Measurements from ENCODE around the gene UPK1A.

DNA sequence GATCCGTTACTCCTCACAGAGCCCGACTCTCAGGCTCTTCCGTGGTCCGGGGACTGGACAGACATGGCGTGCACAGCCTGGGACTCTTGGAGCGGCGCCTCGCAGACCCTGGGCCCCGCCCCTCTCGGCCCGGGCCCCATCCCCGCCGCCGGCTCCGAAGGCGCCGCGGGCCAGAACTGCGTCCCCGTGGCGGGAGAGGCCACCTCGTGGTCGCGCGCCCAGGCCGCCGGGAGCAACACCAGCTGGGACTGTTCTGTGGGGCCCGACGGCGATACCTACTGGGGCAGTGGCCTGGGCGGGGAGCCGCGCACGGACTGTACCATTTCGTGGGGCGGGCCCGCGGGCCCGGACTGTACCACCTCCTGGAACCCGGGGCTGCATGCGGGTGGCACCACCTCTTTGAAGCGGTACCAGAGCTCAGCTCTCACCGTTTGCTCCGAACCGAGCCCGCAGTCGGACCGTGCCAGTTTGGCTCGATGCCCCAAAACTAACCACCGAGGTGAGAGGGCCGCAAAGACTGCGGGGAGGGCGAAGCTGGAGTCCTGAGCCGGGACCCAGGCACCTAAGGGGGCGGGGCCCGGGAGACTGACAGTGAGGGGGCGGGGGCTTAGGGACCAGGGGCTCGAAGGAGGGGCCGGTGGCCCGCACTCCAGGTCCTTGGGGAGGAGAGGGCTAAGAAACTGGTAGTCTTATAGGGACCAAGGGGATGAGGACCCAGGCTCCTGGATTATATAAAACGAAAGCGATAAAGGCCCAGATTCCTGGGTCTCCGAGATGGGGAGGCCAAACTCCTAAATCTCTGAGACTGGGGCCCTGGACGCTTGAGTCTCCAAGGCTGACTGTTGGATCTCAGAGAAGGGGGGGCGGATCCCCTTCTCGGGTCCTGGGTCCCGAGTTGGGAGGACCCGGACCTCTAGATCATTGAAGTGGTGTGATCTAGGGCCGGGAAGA lies 22.8 kb upstream of the UPK1A start:
- TF ChIP-seq, protein P1, sequence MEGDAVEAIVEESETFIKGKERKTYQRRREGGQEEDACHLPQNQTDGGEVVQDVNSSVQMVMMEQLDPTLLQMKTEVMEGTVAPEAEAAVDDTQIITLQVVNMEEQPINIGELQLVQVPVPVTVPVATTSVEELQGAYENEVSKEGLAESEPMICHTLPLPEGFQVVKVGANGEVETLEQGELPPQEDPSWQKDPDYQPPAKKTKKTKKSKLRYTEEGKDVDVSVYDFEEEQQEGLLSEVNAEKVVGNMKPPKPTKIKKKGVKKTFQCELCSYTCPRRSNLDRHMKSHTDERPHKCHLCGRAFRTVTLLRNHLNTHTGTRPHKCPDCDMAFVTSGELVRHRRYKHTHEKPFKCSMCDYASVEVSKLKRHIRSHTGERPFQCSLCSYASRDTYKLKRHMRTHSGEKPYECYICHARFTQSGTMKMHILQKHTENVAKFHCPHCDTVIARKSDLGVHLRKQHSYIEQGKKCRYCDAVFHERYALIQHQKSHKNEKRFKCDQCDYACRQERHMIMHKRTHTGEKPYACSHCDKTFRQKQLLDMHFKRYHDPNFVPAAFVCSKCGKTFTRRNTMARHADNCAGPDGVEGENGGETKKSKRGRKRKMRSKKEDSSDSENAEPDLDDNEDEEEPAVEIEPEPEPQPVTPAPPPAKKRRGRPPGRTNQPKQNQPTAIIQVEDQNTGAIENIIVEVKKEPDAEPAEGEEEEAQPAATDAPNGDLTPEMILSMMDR (IDR thresholded peaks at IDR 0.05; ENCODE audit: poor library complexity), result no peak
- TF ChIP-seq EZH2phosphoT487 (IDR thresholded peaks at IDR 0.05; ENCODE audit: low read depth, severe bottlenecking, unreplicated experiment), result no peak

All from hepatocyte (in vitro differentiated cells).